ENCODE data around the gene ARHGEF38. TPM values are rescaled to one million over a fixed set of nuclear protein-coding genes. Genes with fewer than 3 reads are reported as not detected.

ARHGEF38 gene, protein sequence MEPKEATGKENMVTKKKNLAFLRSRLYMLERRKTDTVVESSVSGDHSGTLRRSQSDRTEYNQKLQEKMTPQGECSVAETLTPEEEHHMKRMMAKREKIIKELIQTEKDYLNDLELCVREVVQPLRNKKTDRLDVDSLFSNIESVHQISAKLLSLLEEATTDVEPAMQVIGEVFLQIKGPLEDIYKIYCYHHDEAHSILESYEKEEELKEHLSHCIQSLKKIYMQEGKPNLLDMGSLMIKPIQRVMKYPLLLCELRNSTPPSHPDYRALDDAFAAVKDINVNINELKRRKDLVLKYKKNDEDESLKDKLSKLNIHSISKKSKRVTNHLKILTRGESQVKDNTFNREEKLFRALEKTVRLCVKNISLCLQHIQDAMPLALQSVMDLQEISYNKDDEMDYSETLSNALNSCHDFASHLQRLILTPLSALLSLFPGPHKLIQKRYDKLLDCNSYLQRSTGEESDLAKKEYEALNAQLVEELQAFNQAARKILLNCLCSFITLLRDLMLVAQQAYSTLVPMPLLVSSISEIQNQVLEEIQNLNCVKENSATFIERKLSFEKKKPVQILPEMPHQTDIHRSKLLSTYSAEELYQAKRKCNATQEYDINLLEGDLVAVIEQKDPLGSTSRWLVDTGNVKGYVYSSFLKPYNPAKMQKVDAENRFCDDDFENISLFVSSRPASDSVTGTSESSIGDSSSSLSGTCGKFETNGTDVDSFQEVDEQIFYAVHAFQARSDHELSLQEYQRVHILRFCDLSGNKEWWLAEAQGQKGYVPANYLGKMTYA
- total RNA-seq: not detected
- long read RNA-seq, partial matches to known transcripts: 0 of 3 reads
- long read RNA-seq, other reads (novel, unspliced or antisense): 3 of 3 reads

DNA sequence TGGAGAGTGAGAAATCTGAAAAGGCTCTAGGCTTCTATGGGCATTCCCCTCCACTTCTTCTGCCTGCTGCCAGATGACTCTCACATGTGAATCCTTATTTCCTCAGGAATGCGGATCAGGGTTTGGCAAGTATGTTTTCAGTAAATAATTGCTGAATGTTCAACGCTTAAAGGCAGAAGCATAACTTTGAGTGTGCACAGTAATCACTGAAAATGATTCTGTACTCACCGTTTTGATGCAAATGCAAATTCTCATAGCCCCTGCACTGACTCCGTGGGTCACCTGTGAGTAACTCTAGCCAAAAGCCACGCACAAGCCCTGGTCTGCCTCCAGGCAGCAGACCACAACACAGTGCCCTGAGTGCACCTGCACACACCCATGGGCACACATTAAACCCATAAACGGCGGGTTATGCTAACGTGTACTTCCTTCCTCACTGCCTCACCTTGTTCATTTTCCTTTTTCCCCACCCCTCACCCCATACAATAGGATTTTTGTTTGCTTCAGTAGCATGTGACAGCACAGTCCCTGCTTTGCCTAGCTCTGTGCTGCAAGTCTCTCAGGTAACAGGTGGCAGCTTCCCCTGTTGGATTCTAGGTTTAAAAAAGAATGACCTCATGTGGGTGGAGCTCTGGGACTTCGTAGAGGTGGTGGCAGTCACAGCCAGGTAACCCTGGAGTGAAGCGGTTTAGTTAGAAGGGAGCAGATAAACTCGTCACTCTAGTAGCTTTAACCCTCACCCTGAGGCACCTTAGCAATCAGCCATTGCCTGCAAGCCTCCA, at the start of gene ARHGEF38:
TSS of gene ARHGEF38 (plus strand) at position 656 of the 782 bp plus-strand sequence. CDS start 146 bp downstream, outside the sequence.
- DNase-seq (ENCODE audit: low spot score): no peak
- intact Hi-C loops (cut with DNase I): no loop called here

DNA sequence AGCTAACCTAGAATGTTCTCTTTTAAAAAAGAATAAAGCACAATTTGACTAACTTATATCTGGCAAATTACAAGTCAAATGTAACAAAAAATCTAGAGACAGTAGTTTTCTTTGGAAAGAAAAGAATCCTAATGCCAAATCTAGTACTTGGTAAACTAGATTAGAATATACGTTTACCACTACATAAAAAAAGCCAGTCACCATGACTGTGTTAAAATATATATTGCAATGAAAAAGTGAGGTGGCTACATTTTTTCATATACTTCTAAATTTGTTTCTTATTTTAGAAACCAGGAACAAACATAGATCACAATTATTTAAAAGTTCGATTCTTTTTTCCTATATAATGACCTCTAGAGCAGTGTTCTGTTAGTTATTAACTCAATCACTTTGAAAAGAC, 48.9 kb upstream of the ARHGEF38 start:
- DNase-seq (ENCODE audit: low spot score): no peak
- intact Hi-C loops (cut with DNase I): no loop called here

DNA sequence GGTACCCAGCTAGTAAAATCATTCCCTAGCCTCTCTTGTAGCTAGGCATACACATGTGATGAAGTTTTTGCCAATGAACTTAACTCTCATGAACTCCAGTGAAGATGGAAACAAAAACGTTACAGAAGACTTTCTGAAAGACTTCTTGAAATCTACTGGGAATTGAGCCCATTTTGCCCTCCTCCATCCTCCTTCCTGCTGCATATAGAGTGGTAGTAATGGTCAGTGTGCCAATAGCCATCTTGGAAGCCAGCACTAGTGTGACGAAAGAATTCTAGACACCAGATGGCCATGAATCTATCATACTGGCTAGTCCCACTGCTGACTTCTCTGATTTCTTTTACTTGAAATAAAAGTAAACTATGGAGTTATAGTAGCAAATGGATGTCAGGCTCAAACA, 47.7 kb upstream of the ARHGEF38 start:
- DNase-seq (ENCODE audit: low spot score): no peak
- intact Hi-C loops (cut with DNase I): no loop called here

DNA sequence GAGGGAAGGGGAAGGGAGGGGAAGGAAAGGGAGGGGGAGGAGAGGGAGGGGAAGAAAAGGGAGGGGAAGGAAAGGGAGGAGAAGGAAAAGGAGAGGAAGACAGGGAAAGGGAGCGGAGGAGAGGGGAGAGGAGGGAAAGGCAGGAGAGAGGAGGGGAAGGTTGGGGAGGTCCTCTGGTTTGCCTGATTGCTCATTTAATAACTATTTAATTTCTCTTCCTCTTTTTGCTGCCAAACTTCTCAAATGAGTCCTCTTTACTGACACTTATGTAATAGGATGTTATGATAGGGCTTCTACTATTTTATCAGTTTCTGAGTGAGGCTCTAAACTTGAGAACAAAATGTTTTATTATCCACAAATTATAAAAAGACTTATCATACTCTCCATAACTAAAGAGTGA, 43.1 kb upstream of the ARHGEF38 start:
- no peak for DNase-seq (ENCODE audit: low spot score)
- intact Hi-C loops (cut with DNase I): no loop called here

DNA sequence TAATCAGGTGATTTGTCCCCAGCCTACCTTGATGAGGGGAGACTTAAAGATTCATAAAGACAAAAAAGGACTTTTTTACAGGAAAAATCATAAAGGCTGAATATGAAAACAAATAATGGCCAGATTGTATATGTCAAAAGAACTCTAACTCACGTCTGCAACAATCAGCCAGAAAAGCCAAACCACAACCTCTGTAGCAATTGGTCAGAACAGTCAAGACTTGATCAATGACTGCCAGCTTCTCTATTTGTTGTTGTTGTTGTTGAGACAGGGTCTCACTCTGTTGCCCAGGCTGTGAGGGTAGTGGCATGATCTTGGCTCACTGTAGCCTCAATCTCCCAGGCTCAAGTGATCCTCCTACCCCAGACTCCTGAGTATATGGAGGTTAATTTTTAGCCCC, 42.7 kb upstream of the ARHGEF38 start:
- DNase-seq (ENCODE audit: low spot score): no peak
- intact Hi-C loops (cut with DNase I): no loop called here

DNA sequence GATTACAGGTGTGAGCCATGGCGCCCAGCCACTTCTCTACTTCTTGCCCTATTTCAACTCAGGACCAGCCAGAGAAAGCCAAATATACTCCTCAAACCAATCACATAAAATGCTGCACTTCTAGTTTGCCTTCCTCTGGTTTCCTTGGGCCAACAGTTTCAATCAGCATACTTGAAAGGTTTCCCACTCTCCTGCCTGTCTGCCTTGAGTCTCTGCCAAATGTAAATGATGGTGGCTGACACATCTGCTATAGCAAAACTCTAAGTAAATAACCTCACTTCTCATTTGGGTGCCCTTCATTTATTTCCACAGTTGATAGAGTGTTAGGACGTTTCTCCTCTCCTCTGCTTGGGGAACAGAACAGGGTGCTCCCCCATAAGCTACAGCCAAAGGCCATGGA, 42.2 kb upstream of the ARHGEF38 start:
- DNase-seq (ENCODE audit: low spot score): no peak
- intact Hi-C loops (cut with DNase I): no loop called here

DNA sequence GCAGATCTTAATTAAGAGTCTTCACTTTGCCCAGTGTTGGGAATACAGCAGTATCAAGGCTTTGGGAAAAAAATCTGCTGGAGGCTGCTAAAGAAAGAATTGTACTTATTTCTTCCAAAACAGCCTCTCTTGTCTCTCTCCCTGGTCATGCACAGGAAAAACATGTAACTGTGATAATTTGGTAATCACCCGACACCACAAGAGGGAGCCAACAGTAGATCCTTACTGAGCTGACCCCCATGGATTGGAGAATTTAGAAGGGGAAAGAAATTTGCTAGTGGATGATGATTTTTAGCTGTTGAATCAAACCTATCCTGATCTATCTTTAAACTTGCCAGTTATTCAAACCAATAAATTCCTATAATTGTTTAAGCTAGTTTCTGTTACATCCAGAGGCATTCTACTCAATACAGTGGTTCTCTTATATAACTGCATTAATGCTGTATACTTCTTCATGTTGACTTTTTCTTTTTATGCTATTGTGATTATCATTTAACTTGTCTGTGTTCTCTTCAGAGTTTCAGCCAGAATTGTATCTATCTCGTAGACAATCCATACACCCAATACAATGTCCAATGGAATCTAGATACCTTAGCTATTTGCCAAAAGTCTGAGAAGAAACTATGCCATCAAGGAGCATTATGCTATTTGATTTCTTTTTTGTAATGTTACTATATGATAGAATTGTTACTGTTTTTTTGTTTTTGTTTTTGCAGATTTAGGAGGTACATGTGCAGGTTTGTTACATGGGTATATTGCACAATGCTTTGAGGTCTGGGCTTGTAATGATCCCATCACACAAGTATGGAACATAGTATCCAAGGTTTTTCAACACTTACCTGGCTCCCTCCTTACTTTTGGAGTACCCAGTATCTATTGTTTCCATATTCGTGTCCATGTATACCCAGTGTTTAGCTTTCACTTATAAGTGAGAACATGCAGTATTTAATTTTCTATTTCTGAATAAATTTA, 31.3 kb upstream of the ARHGEF38 start:
- intact Hi-C loops (cut with DNase I): loop anchor here (2.0 kb wide), 1 partner anchor 146 kb away; no protein-coding TSS in a partner anchor
- no peak for DNase-seq (ENCODE audit: low spot score)

DNA sequence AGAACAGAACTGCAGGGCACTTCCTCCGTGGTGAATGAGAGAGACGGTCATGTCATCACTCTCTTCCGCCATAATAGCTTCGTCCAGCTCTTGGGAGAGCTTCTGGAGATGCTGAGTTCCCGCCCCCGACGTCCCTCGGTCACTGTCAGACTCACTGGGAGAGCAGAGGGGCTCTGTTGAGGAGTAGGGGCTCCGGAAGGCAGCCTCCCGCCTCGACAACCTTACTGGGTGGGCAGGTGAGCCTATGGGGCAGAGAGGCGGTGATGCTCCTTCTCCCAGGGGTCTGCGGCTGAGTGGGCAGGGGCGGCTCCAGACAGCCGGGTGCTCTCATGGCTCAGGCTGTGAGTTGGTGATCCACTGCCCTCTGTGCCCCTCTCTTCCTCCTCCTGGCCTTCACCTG, 25.8 kb upstream of the ARHGEF38 start:
- DNase-seq (ENCODE audit: low spot score): no peak
- intact Hi-C loops (cut with DNase I): no loop called here

DNA sequence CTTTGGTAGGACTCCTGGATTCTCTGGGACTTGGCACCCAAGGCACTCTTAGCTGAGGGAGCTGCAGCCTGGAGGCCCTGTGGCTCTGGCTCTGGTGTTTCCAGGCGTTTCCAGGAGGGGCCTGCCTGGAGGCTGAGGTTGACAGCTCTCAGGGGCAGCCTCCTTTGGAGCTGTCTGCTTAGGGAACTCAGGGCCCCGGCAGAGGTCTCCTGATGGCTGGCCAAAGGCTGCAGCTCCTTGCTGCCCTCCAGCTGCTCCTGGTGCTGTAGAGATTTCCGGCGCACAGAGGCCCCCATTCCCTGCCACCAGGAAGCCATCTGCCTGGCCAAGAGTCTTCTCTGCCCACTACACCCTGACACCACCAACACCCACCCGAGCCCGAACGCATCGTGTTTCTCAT, 25.3 kb upstream of the ARHGEF38 start:
- DNase-seq (ENCODE audit: low spot score): no peak
- intact Hi-C loops (cut with DNase I): no loop called here

DNA sequence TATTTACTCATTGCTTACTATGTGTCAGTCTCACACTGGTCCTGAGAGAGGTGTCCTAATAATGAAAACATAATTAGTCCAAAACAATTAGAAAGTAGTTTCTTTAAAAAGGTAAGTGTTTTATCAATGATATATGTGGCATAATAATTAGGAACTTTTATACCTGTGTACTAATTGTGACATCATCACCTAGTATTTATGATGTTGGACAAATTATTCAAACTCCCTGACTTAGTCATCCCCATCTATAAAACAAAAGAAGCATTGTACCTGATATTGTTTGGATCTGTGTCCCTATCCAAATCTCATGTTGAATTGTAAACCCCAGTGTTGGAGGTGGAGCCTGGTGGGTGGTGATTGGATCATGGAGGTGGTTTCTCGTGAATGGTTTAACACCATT, 15.8 kb upstream of the ARHGEF38 start:
- intact Hi-C loops (cut with DNase I): no loop called here
- DNase-seq (ENCODE audit: low spot score): no peak

DNA sequence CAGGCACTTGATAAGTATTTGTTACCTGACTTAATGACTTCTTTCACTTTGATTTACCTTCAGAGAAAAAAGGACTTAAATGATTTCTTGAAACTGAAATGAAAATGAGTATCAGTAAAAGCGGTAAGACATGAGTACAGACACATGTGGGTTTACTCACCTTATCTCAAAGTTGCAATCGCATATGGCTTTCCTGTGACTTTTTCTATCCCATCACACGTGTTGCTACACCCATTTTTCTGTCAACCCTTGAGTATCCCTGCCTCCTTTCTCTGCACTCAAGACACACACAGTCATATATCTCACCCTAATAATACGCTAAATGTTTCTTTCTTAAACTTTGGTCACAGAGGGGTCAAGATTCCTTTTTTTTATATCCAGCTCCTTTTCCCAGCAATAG, 11.0 kb upstream of the ARHGEF38 start:
- intact Hi-C loops (cut with DNase I): no loop called here
- DNase-seq (ENCODE audit: low spot score): no peak

DNA sequence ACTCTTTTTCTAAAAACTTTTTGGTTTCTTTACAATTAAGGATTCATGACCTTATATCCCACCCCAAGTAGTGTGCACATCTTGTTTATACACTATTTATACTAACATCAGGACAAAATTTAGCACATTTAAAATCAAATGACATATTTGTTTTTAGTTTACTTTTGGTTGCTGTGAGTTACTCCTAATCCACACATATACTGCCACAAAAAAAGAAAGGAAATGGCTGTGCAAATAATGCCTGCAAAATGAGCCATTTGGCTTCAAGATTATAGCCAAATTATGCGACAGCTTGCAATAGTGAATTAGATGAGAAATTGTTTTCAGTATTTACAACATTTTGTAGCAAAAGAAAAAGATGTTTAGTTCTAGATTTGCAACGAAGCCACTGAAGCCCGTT, 10.4 kb upstream of the ARHGEF38 start:
- intact Hi-C loops (cut with DNase I): no loop called here
- no peak for DNase-seq (ENCODE audit: low spot score)

DNA sequence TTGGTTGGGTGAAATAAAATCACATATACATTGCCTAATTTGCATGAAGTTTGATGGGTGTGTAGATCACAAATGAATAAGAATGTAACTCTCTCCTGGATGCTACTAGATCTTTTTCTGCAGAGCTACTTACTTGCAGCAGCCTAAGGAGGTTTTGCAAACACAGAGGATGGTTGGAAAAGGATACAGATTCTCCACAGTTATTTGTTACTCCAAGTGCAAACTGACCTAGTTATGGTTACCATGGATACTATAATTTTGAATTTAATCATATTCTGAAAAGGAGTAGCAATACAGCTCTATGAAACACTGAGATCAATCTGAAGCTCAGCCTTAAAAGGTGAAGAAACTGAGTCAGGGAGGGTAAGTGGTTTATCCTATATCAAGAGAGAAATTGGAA, 9.1 kb upstream of the ARHGEF38 start:
- no peak for DNase-seq (ENCODE audit: low spot score)
- intact Hi-C loops (cut with DNase I): no loop called here

DNA sequence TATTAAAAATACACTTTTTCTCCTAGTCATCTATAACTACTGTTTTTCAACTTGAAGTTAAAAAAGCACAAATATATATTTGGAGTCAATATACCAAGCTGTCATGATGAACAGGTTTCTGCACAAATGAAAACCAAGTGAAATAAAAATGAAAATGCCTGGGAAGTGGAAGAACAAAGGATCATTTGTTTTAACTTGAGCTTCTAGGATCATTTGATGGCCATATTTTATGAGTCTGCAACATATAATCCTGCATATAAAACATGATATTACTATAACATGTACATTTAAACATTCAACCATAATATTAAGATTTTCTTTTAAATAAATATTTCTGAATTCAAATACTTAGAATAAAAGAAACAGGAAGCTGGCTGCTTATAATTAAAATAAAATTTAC, 8.5 kb upstream of the ARHGEF38 start:
- no peak for DNase-seq (ENCODE audit: low spot score)
- intact Hi-C loops (cut with DNase I): no loop called here

DNA sequence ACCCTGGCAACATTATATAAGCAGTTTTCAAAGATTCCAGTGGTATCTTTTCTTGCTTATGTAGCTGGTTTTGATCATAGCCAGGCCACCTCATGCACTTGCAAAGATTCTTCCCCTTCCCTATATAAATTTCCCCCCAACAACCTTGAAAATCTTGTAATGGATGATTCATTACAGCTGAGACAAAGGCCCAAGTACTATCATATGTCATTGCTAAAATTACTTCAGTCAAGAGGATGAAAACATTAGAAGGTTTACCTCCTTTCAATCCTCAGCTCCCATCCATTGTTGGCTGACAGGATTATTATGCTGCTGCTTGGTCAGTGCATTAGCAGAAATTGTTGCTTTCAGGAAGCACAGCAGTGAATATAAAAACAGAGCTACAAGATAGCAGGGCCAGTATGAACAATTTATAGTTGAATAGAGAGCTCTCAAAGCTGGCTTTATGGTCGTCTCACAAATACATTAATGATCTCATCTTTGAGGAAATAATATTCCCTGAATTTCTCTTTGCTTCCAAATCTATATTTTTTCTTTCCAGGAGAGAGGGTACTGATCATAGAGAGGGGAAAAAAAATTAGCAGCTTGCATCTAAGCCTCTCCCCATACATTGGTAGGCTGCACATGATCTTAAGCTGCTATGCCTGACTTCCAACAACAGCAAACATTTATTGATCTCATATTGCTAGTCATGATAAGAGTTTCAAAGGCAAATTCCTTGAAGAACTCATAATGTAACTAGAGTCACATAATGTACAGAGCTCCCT, 7.7 kb upstream of the ARHGEF38 start:
- intact Hi-C loops (cut with DNase I): no loop called here
- DNase-seq (ENCODE audit: low spot score): no peak

DNA sequence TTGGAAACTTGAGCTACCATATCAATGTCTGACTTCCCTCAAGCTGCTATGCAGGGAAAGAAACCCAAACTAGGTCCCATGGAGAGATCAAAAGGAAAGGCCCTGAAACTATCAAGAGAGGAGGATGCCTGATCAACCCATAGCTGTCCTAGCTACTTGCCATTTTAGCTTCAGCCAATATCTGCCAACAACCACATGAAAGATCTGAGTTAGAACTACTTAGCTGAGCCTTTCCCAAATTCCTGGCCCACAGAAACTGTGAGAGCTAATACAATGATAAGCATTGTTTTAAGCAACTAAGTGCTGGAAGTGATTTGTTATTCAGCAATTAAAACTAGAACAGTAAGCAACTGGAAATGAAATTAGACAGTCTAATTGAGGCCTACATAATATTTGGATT, 6.3 kb upstream of the ARHGEF38 start:
- DNase-seq (ENCODE audit: low spot score): no peak
- intact Hi-C loops (cut with DNase I): no loop called here

DNA sequence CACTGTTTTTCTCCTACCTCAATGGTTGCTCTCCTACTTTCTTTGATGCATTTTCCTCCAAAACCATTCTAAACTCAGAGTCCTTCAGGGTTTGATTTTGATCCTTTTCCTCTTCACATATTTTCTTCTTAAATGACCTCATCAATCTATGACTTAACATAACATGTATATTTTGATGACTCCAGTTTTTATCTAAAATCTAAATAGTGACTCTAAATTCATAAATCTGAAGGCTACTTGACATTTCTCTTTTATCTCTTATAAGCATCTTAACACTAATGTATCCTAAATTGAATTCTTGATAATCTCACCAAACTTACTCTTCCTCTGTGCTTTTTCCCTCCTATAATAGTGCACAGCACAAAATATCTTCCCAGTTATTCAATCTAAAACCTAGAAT, 4.7 kb upstream of the ARHGEF38 start:
- DNase-seq (ENCODE audit: low spot score): no peak
- intact Hi-C loops (cut with DNase I): no loop called here

DNA sequence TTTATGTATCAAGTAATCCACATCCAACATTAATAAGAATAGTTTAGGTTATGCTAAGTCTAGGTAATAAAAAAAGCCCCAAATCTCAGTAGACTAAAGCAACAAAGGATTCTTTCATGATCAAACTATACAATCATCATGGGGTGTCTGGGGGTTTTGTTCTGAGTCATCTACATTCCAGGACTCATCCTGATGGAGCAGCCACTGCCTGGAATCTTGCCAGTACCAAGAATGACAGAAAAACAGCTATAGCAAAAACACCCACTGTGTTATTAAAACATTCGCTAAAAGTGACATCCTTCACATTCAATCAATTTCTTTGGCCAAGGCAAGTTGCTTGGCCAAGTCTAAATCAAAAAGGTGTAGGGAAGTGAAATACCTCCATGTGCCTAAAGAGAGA, 3.9 kb upstream of the ARHGEF38 start:
- intact Hi-C loops (cut with DNase I): no loop called here
- DNase-seq (ENCODE audit: low spot score): no peak
